Measurements from ENCODE around the gene TGFBRAP1. TPM values are rescaled to one million over a fixed set of nuclear protein-coding genes. Genes with fewer than 3 reads are reported as not detected.

TGFBRAP1 gene
- polyA plus RNA-seq, 1 donor, result 8.2 TPM

DNA sequence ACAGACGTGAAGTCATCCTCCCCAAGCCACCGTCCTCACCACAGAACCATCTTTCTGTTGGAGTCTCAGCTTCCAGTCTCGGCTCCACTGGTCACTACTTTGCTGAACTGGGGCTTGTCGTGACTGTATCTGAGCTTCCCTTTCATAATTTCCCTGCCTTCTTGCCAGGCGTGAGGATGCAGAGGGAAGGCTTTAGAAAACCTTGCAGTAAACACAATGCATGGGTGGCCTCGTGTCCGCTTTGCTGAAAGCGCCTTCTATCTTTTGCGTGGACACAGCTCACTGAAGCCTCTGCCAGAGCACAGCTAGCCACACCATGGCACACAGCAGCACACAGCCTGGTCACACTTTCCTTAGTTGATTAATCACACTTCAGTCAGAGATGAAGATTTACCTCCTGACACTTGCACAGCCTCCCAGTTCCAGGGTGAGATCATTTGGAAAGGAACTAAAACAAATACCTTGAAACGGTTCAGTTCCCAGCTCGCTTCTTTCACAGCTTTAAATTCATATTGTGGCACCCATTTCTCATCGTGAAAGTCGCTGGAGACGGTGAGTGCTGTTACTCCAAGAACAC lies 90.8 kb downstream of the TGFBRAP1 start:
- DNase-seq (ENCODE audit: low read depth), result no peak

DNA sequence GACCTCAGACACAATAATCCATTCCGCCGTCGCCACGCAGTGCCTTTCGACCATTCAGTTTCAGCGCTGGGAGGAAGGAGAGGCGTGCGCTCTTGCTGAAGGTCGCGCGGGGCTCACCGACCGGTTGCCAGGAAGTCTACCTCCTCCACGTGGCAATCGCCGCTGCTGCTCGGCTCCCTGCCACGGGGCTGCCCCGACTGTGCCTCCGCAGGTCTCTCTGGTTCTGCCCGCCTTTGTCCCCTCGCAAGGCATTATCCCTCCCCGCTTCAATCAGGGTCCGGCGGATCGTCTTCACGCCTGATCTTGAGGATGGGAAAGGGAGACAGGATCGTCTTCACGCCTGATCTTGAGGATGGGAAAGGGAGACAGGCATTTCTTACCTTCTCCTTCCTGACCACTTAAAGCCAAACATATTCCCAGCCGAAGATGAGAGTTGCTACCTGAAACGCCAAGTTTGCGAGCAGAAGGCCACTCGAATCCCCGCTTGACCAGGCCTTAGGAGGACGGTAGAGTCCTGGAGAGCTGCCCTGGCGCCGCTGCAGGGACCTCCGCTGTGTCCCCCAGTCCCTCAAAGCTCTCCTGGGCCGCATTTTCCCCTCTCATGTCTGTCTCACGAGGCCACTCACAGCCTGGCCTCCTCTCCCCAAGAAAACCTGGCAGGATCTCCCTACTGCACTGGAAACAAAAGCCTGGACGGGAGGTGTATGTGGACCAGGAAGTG lies 92.3 kb downstream of the TGFBRAP1 start:
- DNase-seq (ENCODE audit: low read depth), result no peak

GRCh38 chr2:105236060-105236424 lies 93.5 kb downstream of the TGFBRAP1 start:
- DNase-seq (ENCODE audit: low read depth), result no peak

- DNase-seq (ENCODE audit: low read depth), result peak; percentile 35
These were observed 94.0 kb downstream of the TGFBRAP1 start for GRCh38 chr2:105235388-105236059.

DNA sequence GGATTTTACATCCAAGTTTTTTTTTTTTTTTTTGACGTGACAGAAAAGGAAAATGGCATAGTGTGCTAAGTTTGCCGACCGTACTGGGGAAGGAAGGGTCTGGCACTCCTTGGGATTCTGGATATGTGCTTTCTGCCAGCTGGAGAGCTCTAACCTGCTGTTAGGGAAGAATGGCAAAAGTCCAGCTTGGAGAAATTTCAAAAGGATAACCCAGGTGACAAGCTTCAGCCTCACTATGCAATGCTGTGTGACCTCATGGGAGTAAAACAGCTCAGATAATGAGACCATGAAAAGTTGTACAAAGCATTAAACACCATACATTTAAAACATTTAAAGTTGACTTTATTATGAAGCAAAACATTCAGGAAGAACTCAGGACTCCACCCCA lies 98.3 kb downstream of the TGFBRAP1 start:
- no peak for DNase-seq (ENCODE audit: low read depth)

DNA sequence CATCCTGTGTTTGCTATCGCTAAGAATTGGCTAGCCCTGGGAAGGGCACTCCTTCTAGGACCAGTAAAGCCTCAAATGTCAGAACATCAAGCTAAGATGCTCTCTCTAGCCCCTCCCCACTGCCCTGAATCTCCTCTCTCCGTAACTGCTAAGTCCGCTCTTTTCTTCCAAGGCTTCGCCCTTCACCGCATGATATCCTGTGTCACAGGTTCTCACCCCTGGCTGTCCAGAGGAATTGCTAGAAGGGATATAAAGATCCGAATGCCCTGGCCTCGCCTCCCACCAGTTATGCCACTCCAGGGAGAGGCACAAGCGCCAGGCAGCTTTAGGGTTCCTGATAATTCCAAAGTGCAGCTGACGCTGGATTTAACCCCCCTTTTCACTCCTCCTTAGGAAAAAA lies 105.1 kb downstream of the TGFBRAP1 start:
- DNase-seq (ENCODE audit: low read depth), result no peak

DNA sequence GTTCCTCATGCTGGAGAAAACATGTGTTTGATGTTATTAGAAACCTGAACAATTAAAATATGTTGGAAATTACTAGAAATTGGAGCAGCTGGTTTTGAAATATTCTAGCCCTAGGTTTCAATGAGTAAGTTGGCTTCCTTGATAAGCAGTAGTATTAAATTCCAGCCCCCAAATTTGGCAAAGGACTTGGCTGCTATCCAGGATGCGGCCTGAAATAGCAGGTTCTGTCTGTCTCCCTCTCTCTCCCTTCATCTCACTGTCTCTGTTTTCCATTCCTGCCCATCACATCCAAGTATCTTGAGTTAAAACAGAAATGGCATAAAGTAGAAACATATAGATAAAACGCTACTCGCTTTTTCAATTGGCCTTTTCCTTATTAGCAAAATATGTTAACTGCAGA lies 108.9 kb downstream of the TGFBRAP1 start:
- no peak for DNase-seq (ENCODE audit: low read depth)

GRCh38 chr2:105215586-105216192 lies 113.8 kb downstream of the TGFBRAP1 start:
- no peak for DNase-seq (ENCODE audit: low read depth)

Other genes with a start within 250 kb of the TGFBRAP1 start
- not detected for gene GPR45, start 88.0 kb downstream of the TGFBRAP1 start, polyA plus RNA-seq (ENCODE audit: insufficient read length)
- gene C2orf49, start 7.8 kb upstream of the TGFBRAP1 start, polyA plus RNA-seq (ENCODE audit: insufficient read length), result 16.6 TPM
- gene FHL2, start 69.3 kb upstream of the TGFBRAP1 start, polyA plus RNA-seq (ENCODE audit: insufficient read length), result 66.8 TPM

Data from forelimb muscle (tissue), 1 donor.